HG02571 (cell line): ENCODE measurements around the gene C4orf50.

ENCODE experiments used
- ATAC-seq: cut with Tn5 transposase; IDR thresholded peaks from one replicate; pipeline ENCODE4 v1.9.1; 2021; ENCODE audit warnings: mild to moderate bottlenecking, moderate library complexity; ENCODE audit not compliant: unreplicated experiment

C4orf50 gene

GRCh38 chr4:6044276-6044675 is 26.0 kb upstream of the C4orf50 start:
- no peak for ATAC-seq

- no peak for ATAC-seq
Observed at GRCh38 chr4:6043843-6044242, 25.6 kb upstream of the C4orf50 start.

GRCh38 chr4:6043188-6043587 is 25.0 kb upstream of the C4orf50 start:
- no peak for ATAC-seq

GRCh38 chr4:6042293-6043063 is 24.2 kb upstream of the C4orf50 start:
- no peak for ATAC-seq

- ATAC-seq: no peak
Observed at GRCh38 chr4:6041800-6042199, 23.6 kb upstream of the C4orf50 start.

GRCh38 chr4:6038711-6039110 is 20.5 kb upstream of the C4orf50 start:
- no peak for ATAC-seq

GRCh38 chr4:6035786-6036185 is 17.6 kb upstream of the C4orf50 start:
- no peak for ATAC-seq

GRCh38 chr4:6033381-6033780 is 15.2 kb upstream of the C4orf50 start:
- ATAC-seq: no peak

GRCh38 chr4:6032249-6033244 is 14.3 kb upstream of the C4orf50 start:
- ATAC-seq: no peak

- ATAC-seq: no peak
Observed at GRCh38 chr4:6031846-6032245, 13.6 kb upstream of the C4orf50 start.

GRCh38 chr4:6030679-6031078 is 12.4 kb upstream of the C4orf50 start:
- no peak for ATAC-seq

- ATAC-seq: no peak
Observed at GRCh38 chr4:6029254-6029653, 11.0 kb upstream of the C4orf50 start.

GRCh38 chr4:6028168-6028567 is 9.9 kb upstream of the C4orf50 start:
- ATAC-seq: no peak

GRCh38 chr4:6027392-6027791 is 9.2 kb upstream of the C4orf50 start:
- ATAC-seq: no peak

- ATAC-seq: no peak
Observed at GRCh38 chr4:6024313-6024960, 6.2 kb upstream of the C4orf50 start.

GRCh38 chr4:6023731-6024130 is 5.5 kb upstream of the C4orf50 start:
- ATAC-seq: no peak

GRCh38 chr4:6022607-6023288 is 4.5 kb upstream of the C4orf50 start:
- ATAC-seq: no peak

GRCh38 chr4:6021831-6022606 is 3.8 kb upstream of the C4orf50 start:
- no peak for ATAC-seq

- no peak for ATAC-seq
Observed at GRCh38 chr4:6020613-6021012, 2.4 kb upstream of the C4orf50 start.
